Effector memory CD8-positive, alpha-beta T cell (primary cell): ENCODE results near the gene MTF1.
A peak's percentile ranks its signal among the peaks of the same experiment; 100 is the strongest.
"Not testable (repeated sequence)": the region's sequence is repeated elsewhere in the genome, so short reads cannot be mapped to it uniquely, and the experiment has no call there.

Experiments used
- ATAC-seq: fragments of 150-1000 bp; cut with Tn5 transposase; replicated peaks from 2 replicates; pipeline ENCODE4 v1.10.0; 2021; ENCODE audit warnings: mild to moderate bottlenecking, moderate library complexity
- DNase-seq, 3 experiments: peaks; one replicate each; pipeline ENCODE4 v3.0.0; 2021
- H3K27ac Mint-ChIP-seq, 2 donors: one replicate each; pipeline ENCODE4 v1.8.0; 2022; ENCODE audit warnings: mild to moderate bottlenecking in 2 of 2, mixed read lengths in 2 of 2, moderate library complexity in 2 of 2
- H3K27me3 Mint-ChIP-seq, 2 donors: one replicate each; pipeline ENCODE4 v1.8.0; 2022; ENCODE audit warnings: mixed read lengths in 2 of 2
- H3K36me3 Mint-ChIP-seq: one replicate; pipeline ENCODE4 v1.8.0; 2022; ENCODE audit warnings: mild to moderate bottlenecking, moderate library complexity, mixed read lengths; ENCODE audit not compliant: insufficient read depth
- H3K4me1 Mint-ChIP-seq, 2 donors: one replicate each; pipeline ENCODE4 v1.8.0; 2022; ENCODE audit warnings: low read depth in 2 of 2, mixed read lengths in 2 of 2
- H3K4me3 Mint-ChIP-seq, 2 donors: one replicate each; pipeline ENCODE4 v1.8.0; 2022; ENCODE audit warnings: mild to moderate bottlenecking in 2 of 2, mixed read lengths in 2 of 2, moderate library complexity in 2 of 2
- H3K9me3 Mint-ChIP-seq, 2 donors: one replicate each; pipeline ENCODE4 v1.8.0; 2022; ENCODE audit warnings: mixed read lengths in 2 of 2
- total RNA-seq, 9 experiments: gene quantifications; one replicate each; lab custom pipeline; 2026; lab: John Stamatoyannopoulos, UW

MTF1 gene
- total RNA-seq = 23.9 to 64.7 (median 48.9) reads per million in 9 experiments

GRCh38 chr1:37859507-37860345 lies at the start of gene MTF1:
MTF1 (minus strand) TSS chr1:37859592; CDS start chr1:37857658, 1,934 bp downstream.
- Mint-ChIP-seq H3K27me3 (no peaks in the 10 kb centered on the region), H3K4me3 (peak within 1 kb of the TSS; percentile 89 to 91), H3K4me1 (peaks cover 14 to 25% of the 10 kb centered on the region in 2 donors), H3K27ac (peak within 1 kb of the TSS; percentile 85 to 95), H3K36me3 (peaks cover 49% of the 10 kb centered on the region), H3K9me3 (no peaks in the 10 kb centered on the region)
- ATAC-seq = peak; percentile 97
- peak; percentile 96 to 97 (median 96) for DNase-seq

GRCh38 chr1:37908531-37908930 lies 49.1 kb upstream of the MTF1 start:
- H3K4me3 Mint-ChIP-seq, H3K9me3 Mint-ChIP-seq, H3K27me3 Mint-ChIP-seq, H3K36me3 Mint-ChIP-seq, H3K4me1 Mint-ChIP-seq, DNase-seq, ATAC-seq: not testable (repeated sequence)
- H3K27ac Mint-ChIP-seq = peak overlapping the region in 1 of 2 donors; percentile 9

DNA sequence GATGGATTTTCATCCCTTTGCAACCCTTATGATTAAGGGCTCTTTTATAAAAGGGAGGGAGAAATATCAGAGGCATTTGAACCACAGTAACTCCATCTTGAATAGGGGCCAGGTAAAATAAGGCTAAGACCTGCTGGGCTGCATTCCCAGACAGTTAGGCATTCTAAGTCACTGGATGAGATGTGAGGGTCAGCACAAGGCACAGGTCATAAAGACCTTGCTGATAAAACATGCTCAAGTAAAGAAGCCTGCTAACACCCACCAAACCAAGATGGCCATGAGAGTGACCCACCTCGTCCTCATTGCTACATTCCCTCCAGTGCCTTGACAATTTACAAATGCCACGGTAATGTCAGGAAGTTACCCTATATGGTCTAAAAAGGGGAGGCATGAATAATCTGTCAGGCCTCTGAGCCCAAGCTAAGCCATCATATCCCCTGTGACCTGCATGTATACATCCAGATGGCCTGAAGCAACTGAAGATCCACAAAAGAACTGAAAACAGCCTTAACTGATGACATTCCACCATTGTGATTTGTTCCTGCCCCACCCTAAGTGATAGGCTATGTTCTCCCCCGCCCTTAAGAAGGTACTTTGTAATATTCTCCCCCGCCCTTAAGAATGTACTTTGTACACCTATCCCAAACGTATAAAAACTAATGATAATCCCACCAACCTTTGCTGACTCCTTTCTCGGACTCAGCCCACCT lies 48.2 kb upstream of the MTF1 start:
- H3K27ac Mint-ChIP-seq, H3K4me1 Mint-ChIP-seq, H3K27me3 Mint-ChIP-seq, H3K9me3 Mint-ChIP-seq, H3K36me3 Mint-ChIP-seq, ATAC-seq, H3K4me3 Mint-ChIP-seq, DNase-seq: not testable (repeated sequence)

DNA sequence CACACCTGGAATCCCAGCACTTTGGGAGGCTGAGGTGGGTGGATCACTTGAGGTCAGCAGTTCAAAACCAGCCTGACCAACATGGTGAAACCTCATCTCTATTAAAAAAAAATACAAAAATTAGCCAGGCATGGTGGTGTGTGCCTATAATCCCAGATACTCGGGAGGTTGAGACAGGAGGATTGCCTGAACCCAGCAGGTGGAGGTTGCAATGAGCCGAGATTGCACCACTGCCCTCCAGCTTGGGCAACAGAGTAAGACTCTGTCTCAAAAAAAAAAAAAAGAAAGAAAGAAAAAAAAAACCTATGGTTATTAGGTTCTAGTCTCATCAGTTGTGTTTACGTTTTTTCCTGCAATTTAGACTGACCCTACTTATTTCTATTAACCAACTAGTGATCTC lies 47.2 kb upstream of the MTF1 start:
- H3K36me3 Mint-ChIP-seq, H3K27ac Mint-ChIP-seq, H3K4me3 Mint-ChIP-seq, H3K27me3 Mint-ChIP-seq, ATAC-seq, DNase-seq, H3K9me3 Mint-ChIP-seq: not testable (repeated sequence)
- peaks cover 9 to 10% of the 10 kb centered on the region in 2 donors for H3K4me1 Mint-ChIP-seq

DNA sequence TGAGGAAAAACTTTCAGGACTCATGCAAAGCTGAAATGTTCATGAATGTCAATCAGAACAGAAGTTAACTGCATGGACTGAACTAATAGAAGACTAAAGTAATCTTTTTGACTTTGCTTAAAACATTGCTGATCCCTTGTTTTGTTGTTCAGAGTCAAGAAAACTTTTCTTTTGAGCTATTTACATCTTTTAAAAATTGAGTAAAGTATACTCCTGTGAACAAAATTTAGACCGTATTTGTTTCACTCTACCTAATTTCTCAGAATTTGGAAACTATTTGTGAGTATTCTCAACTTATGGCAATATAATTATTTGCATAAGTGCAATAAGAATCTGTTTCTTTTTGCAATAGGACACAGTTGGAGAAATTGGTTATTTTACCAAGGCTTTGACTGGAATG lies 46.3 kb upstream of the MTF1 start:
- no peaks in the 10 kb centered on the region for H3K27me3 Mint-ChIP-seq
- DNase-seq (no peak), ATAC-seq (no peak)
- peaks cover 13% of the 10 kb centered on the region for H3K36me3 Mint-ChIP-seq
- H3K4me1 Mint-ChIP-seq = peaks cover 15 to 16% of the 10 kb centered on the region in 2 donors
- no peak overlapping the region for H3K4me3 Mint-ChIP-seq
- H3K9me3 Mint-ChIP-seq = peaks cover 0 to 5% of the 10 kb centered on the region in 2 donors
- no peak overlapping the region for H3K27ac Mint-ChIP-seq

DNA sequence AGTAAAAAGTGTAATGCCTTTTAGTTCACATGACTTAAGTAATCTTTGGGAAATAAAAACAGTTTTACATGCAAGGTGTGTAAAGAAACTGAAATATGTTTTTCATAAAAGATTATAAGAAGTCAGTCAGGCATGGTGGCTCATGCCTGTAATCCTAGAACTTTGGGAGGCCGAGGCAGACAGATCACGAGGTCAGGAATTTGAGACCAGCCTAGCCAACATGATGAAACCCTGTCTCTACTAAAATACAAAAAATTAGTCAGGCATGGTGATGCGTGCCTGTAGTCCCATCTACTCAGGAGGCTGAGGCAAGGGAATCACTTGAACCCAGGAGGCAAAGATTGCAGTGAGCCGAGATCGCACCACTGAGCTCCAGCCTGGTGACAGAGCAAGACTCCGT lies 44.5 kb upstream of the MTF1 start:
- not testable (repeated sequence) for H3K27ac Mint-ChIP-seq, ATAC-seq, H3K27me3 Mint-ChIP-seq, H3K9me3 Mint-ChIP-seq, H3K4me3 Mint-ChIP-seq, DNase-seq, H3K36me3 Mint-ChIP-seq
- peaks cover 13 to 16% of the 10 kb centered on the region in 2 donors for H3K4me1 Mint-ChIP-seq

GRCh38 chr1:37902983-37903382 lies 43.6 kb upstream of the MTF1 start:
- H3K27ac Mint-ChIP-seq = no peak overlapping the region
- H3K9me3 Mint-ChIP-seq = peaks cover 0 to 2% of the 10 kb centered on the region in 2 donors
- no peak overlapping the region for H3K4me3 Mint-ChIP-seq
- H3K36me3 Mint-ChIP-seq = peaks cover 10% of the 10 kb centered on the region
- ATAC-seq (no peak), DNase-seq (no peak)
- peaks cover 9 to 10% of the 10 kb centered on the region in 2 donors for H3K4me1 Mint-ChIP-seq
- H3K27me3 Mint-ChIP-seq = no peaks in the 10 kb centered on the region

GRCh38 chr1:37901893-37902225 lies 42.5 kb upstream of the MTF1 start:
- H3K4me1 Mint-ChIP-seq = peaks cover 8 to 9% of the 10 kb centered on the region in 2 donors
- no peaks in the 10 kb centered on the region for H3K9me3 Mint-ChIP-seq
- ATAC-seq (no peak), DNase-seq (no peak)
- no peaks in the 10 kb centered on the region for H3K27me3 Mint-ChIP-seq
- peak overlapping the region in 1 of 2 donors; percentile 17 for H3K4me3 Mint-ChIP-seq
- H3K36me3 Mint-ChIP-seq = peaks cover 10% of the 10 kb centered on the region
- peak overlapping the region in 1 of 2 donors; percentile 79 for H3K27ac Mint-ChIP-seq

- no peak for DNase-seq
Observed at GRCh38 chr1:37901191-37901892, 42.0 kb upstream of the MTF1 start.

DNA sequence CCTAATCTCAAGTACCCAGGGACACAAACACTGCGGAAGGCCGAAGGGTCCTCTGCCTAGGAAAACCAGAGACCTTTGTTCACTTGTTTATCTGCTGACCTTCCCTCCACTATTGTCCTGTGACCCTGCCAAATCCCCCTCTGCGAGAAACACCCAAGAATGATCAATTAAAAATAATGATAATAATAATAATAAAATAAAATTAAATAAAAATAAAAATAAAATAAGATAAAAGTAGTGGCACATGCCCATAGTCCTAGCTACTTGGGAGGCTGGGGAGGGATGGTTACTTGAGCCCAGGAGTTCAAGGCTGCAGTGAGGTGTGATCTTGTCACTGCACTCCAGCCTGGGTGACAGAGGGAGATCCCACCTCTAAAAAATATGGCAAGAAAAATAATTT lies 38.2 kb upstream of the MTF1 start:
- ATAC-seq = not testable (repeated sequence)

More at GRCh38 chr1:37901191-37901892, 42.0 kb upstream of the MTF1 start:
- H3K27ac Mint-ChIP-seq = peak overlapping the region; percentile 35 to 79
- H3K36me3 Mint-ChIP-seq = peaks cover 10% of the 10 kb centered on the region
- no peaks in the 10 kb centered on the region for H3K9me3 Mint-ChIP-seq
- H3K4me3 Mint-ChIP-seq = peak overlapping the region in 1 of 2 donors; percentile 17
- no peak for ATAC-seq
- no peaks in the 10 kb centered on the region for H3K27me3 Mint-ChIP-seq
- H3K4me1 Mint-ChIP-seq = peaks cover 8 to 9% of the 10 kb centered on the region in 2 donors

GRCh38 chr1:37893673-37894072 lies 34.3 kb upstream of the MTF1 start:
- H3K27me3 Mint-ChIP-seq = no peaks in the 10 kb centered on the region
- DNase-seq (no peak), ATAC-seq (no peak)
- H3K27ac Mint-ChIP-seq = peak overlapping the region in 1 of 2 donors; percentile 27
- peaks cover 0 to 4% of the 10 kb centered on the region in 2 donors for H3K4me1 Mint-ChIP-seq
- H3K9me3 Mint-ChIP-seq = no peaks in the 10 kb centered on the region
- peaks cover 15% of the 10 kb centered on the region for H3K36me3 Mint-ChIP-seq
- no peak overlapping the region for H3K4me3 Mint-ChIP-seq

More for the DNA sequence above, 38.2 kb upstream of the MTF1 start:
- H3K4me1 Mint-ChIP-seq = peaks cover 8 to 13% of the 10 kb centered on the region in 2 donors
- H3K4me3 Mint-ChIP-seq, H3K36me3 Mint-ChIP-seq, DNase-seq, H3K27ac Mint-ChIP-seq, H3K9me3 Mint-ChIP-seq, H3K27me3 Mint-ChIP-seq: not testable (repeated sequence)

DNA sequence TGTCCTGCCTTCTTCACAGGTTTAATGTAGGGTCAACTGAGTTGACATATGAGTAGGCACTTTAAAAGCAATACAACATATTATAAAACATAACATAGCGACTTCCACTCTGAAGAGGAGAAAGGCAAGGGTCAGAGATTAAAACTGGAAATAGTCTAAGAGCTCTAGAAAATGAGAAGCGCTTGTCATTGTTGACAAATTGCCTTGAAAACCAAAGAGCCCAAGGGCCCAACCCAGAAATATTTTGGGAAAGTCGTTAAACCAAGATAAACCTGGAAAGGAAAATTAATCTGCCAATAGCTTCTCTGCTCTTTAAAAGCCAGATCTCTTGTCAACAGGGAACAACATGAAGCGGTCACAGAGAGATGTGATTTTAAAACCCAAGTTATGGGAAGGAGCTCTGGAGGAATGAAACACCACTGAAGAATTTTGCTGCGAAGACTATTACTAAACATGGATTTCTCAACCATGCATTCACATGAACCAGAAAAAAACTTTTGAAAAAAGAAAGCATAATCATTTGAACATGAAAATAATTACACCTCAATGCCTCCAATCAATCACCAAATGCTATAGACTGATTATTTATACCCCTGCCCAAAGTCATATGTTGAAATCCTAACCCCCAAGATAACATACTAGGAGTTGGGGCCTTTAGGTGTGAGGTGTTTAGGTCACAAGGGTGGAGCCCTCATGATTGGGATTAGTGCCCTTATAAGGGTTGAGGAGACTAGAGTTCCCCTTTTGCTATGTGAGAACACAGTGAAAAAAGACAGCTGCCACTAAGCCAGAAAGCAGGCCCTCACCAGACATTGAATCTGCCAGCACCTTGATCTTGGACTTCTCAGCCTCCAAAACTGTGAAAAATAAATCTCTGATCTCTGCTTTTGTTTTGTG lies 33.0 kb upstream of the MTF1 start:
- no peak for ATAC-seq
- Mint-ChIP-seq H3K27ac (peak overlapping the region in 1 of 2 donors; percentile 27), H3K9me3 (no peaks in the 10 kb centered on the region), H3K27me3 (no peaks in the 10 kb centered on the region), H3K4me3 (no peak overlapping the region), H3K36me3 (peaks cover 25% of the 10 kb centered on the region), H3K4me1 (peaks cover 0 to 4% of the 10 kb centered on the region in 2 donors)
- DNase-seq = no peak
